ENCODE measurements around the gene LAMTOR4. TPM values are rescaled to one million over a fixed set of nuclear protein-coding genes. Genes with fewer than 3 reads are reported as not detected.
A peak's percentile ranks its signal among the peaks of the same experiment; 100 is the strongest.
"Not testable (repeated sequence)": the region's sequence is repeated elsewhere in the genome, so short reads cannot be mapped to it uniquely, and the experiment has no call there.

LAMTOR4 gene
- total RNA-seq, 1 experiment from 2014 or later, result 65.4 TPM

DNA sequence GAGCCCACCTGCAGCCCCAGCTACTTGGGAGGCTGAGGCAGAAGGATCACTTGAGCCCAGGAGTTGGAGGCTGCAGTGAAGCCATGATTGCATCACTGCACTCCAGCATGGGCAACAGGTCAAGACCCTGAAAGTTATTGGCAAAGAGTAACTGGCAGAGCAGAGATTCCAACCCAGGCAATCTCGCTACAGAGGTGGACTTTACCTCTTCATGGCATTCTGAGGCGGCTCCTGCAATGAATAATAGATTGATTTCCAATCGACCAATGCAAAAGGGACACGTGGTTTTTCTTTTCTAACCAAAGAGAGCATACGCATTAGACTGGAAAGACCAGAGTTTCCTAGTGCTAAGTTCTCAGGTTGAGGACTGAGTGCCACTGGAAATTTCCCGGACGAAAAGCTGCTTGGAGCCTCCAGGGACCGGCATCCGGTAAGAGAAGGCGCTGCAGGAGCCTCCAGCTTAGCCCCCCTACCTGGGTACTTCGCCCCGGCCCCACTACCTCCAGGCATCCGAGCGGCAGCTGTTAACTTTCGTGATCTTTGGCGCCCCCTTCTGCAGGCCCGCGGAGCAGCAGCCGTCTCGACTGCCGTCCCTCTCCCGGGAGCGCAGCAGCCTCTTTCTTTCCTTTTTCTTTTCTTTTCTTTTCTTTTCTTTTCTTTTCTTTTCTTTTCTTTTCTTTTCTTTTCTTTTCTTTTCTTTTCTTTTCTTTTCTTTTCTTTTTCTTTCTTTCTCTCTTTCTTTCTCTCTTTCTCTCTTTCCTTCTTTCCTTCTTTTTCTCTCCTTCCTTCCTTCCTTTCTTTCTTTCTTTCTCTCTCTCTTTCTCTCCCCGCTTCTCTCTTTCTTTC is 17.9 kb upstream of the LAMTOR4 start:
- Histone ChIP-seq H3K9me3 (replicated peaks) (no peaks in the 10 kb centered on the region), H3K4me1 (no peaks in the 10 kb centered on the region), H3K4me3 (no peak overlapping the region), H3K36me3 (no peaks in the 10 kb centered on the region), H3K27me3 (peaks cover 6% of the 10 kb centered on the region; the same call in 1 of the 2 replicates), H3K27ac (no peak overlapping the region)
- DNase-seq, result peak; percentile 76 to 84

DNA sequence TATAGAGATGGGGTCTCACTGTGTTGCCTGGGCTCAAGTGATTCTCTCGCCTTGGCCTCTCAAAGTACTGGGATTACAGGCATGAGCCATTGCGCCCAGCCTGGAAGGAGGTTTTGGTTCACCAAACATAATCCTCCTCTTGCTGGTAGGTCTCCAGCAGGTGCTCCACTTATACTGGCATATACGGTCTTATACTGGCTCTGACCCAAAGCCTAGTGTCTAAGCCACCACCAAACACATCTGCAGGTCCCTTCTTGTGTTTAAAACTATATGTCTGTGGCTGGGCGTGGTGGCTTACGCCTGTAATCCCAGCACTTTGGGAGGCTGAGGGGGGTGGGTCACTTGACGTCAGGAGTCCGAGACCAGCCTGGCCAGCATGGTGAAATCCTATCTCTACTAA is 16.6 kb upstream of the LAMTOR4 start:
- H3K27me3 ChIP-seq, result peaks cover 6% of the 10 kb centered on the region; the same call in 1 of the 2 replicates
- no peaks in the 10 kb centered on the region for H3K36me3 ChIP-seq
- no peak for DNase-seq
- H3K4me3 ChIP-seq, result no peak overlapping the region
- H3K27ac ChIP-seq, result no peak overlapping the region
- no peaks in the 10 kb centered on the region for H3K9me3 ChIP-seq (replicated peaks)
- no peaks in the 10 kb centered on the region for H3K4me1 ChIP-seq

DNA sequence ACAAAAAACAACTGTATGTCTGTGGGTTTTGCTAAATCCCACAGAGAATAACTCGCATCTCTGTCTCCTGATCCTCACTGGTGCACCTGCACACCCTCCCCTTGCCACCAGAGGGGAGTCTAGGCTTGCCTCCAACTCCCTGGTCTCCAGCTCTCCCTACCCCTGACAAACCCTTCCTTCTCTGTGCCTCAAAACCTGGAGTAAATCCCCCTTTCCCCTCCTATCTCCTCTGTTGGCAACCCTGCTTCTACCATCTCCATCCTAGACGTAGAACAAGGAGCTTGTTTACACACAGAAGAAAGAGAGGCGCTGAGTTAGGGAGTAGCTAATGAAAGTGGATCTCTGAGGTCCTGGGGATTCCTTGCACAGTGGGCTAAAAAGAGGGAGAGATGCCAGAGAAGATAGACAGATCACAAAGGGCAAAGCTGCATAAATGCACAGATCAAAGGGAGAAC is 16.0 kb upstream of the LAMTOR4 start:
- peak; percentile 77 to 88 for DNase-seq
- Histone ChIP-seq H3K4me1 (no peaks in the 10 kb centered on the region), H3K4me3 (no peak overlapping the region), H3K9me3 (replicated peaks) (no peaks in the 10 kb centered on the region), H3K27me3 (peaks cover 6% of the 10 kb centered on the region; the same call in 1 of the 2 replicates), H3K36me3 (no peaks in the 10 kb centered on the region), H3K27ac (no peak overlapping the region)

DNA sequence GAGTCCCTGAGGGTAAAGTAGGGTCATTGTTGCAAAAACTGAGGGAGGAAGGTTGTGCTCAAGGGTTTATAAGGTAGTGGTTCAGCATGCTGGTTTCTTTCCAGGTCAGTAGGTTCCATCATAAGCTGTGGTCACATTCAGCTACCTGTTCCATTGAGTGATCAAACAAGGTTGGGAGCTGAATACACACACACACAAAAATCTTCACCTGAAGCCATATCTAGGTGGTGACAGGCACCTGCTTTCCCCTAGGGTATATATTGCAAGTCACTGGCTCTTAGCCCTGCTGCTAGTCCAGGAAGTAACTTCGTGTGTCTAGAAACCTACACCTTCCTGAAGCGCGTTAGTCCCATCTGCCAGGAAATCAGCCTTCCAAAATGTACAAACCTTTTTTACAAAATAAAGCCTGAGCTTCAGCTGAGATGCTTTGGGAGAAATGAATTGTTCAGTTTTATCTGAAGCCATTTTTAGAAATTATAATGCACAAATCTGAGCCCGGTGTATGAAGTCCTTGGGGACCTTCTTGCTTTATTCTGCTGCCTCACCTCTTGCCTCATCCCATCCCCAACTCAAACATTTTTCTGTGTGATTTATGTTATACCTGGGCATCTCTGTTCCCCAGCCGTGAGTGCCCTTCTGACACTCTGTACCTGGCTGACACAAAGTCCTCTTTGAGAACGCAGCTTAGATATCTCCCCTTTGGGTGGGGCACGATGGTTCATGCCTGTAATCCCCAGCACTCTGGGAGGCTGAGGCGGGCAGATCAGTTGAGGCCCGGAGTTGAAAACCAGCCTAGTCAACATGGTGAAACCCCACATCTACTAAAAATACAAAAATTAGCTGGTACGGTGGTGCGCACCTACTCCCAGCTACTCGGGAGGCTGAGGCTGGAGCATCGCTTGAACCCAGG is 10.6 kb upstream of the LAMTOR4 start:
- no peak overlapping the region for H3K27ac ChIP-seq
- DNase-seq, result no peak
- H3K4me3 ChIP-seq, result no peak overlapping the region
- H3K4me1 ChIP-seq, result no peaks in the 10 kb centered on the region
- H3K9me3 ChIP-seq (replicated peaks), result no peaks in the 10 kb centered on the region
- H3K27me3 ChIP-seq, result peaks cover 2% of the 10 kb centered on the region; the same call in 1 of the 2 replicates
- H3K36me3 ChIP-seq, result no peaks in the 10 kb centered on the region

DNA sequence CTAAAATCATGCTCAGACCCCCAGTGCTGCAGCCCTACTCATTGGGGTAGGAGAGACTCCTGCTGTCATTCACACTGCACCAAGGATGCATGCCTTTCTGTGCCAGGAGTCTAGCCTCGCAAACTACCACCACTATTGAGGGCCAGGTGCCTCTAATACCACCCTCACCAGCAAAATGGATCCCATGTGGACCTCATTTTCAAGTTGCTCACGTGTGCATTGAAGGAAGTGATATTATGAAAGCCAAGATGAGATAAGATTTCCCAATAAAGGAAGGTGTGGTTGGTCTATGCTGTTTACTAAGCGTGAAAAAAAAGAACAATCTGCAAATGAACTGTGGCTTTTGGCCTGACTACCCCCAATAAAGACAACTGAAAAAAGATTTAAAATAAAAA is 7.2 kb upstream of the LAMTOR4 start:
- no peaks in the 10 kb centered on the region for H3K4me1 ChIP-seq
- H3K9me3 ChIP-seq (replicated peaks), result no peaks in the 10 kb centered on the region
- H3K27me3 ChIP-seq, result no peaks in the 10 kb centered on the region; the same call in 1 of the 2 replicates
- no peak overlapping the region for H3K27ac ChIP-seq
- H3K36me3 ChIP-seq, result no peaks in the 10 kb centered on the region
- H3K4me3 ChIP-seq, result no peak overlapping the region
- DNase-seq, result no peak

DNA sequence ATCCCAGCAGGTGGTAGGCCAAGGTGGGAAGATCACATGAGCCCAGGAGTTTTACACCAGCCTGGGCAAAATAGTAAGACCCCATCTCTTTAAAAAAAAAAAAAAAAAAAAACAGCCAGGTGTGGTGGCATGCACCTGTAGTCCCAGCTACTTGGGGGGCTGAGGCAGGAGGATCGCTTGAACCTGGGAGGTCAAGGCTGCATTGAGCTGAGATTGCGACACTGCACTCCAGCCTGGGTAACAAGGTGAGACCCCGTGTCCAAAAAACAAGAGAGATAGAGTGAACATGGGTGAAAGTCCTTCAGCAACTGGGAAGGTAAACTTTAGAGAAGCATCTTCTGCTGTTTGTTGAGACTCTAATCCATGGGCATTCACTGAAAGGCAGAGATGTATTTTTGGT is 6.3 kb upstream of the LAMTOR4 start:
- H3K9me3 ChIP-seq (replicated peaks), result no peaks in the 10 kb centered on the region
- no peak overlapping the region for H3K27ac ChIP-seq
- no peaks in the 10 kb centered on the region for H3K4me1 ChIP-seq
- DNase-seq, result no peak
- H3K27me3 ChIP-seq, result no peaks in the 10 kb centered on the region; the same call in 1 of the 2 replicates
- no peaks in the 10 kb centered on the region for H3K36me3 ChIP-seq
- no peak overlapping the region for H3K4me3 ChIP-seq

DNA sequence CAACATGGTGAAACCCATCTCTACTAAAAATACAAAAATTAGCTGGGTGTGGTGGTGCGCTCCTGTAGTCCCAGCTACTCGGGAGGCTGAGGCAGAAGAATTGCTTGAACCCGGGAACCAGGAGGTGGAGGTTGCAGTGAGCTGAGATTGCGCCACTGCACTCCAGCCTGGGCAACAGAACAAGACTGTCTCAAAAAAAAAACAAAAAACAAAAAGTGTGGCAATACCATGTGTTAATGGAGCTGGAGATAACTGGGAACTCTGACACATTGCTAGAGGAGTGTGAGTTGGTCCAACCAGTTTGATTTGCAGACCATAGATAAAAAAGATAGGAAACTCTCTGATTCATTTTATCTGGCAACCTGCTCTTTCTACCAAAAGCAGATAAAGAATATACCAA is 2.4 kb upstream of the LAMTOR4 start:
- H3K9me3 ChIP-seq (replicated peaks); DNase-seq; H3K36me3 ChIP-seq; H3K27me3 ChIP-seq; H3K4me3 ChIP-seq; H3K27ac ChIP-seq; H3K4me1 ChIP-seq: not testable (repeated sequence)

DNA sequence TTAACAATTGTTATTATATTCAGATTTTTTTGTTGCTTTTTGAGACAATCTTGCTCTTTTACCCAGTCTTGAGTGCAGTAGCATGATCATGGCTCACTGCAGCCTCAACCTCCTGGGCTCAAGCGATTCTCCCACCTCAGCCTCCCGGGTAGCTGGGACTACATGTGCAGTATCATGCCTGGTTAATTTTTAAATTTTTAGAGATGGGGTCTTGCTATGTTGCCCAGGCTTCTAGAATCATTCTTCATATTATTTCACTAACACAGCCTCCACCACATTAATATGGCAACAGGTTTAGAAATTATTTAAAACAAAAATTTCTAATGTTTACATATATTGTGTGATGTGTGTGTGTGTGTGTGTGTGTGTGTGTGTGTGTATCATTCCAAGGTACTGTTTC is 1.4 kb upstream of the LAMTOR4 start:
- Histone ChIP-seq H3K27ac (no peak overlapping the region), H3K36me3 (no peaks in the 10 kb centered on the region), H3K27me3 (no peaks in the 10 kb centered on the region; the same call in 1 of the 2 replicates), H3K9me3 (replicated peaks) (no peaks in the 10 kb centered on the region), H3K4me3 (no peak overlapping the region), H3K4me1 (no peaks in the 10 kb centered on the region)
- no peak for DNase-seq

DNA sequence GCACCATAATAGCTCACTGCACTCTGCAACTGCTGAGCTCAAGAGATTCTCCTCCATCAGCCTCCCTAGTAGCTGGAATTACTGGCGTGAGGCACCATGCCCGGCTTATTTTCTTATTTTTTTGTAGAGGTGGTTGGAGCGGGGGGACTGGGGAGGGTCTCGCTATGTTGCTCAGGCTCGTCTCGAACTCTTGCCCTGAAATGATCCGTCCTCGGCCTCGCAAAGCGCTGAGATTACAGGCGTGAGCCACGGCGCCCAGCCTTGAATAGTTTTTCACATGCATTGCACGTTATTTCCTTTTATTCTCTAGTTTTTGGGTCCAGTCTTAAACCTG is 526 bp upstream of the LAMTOR4 start:
- no peaks in the 10 kb centered on the region for H3K27me3 ChIP-seq
- H3K36me3 ChIP-seq, result no peaks in the 10 kb centered on the region
- H3K27ac ChIP-seq, result no peak overlapping the region; the same call in 1 of the 2 replicates
- H3K4me1 ChIP-seq, result no peaks in the 10 kb centered on the region
- no peak for DNase-seq
- no peaks in the 10 kb centered on the region for H3K9me3 ChIP-seq (replicated peaks)
- H3K4me3 ChIP-seq, result peak overlapping the region; percentile 76

DNA sequence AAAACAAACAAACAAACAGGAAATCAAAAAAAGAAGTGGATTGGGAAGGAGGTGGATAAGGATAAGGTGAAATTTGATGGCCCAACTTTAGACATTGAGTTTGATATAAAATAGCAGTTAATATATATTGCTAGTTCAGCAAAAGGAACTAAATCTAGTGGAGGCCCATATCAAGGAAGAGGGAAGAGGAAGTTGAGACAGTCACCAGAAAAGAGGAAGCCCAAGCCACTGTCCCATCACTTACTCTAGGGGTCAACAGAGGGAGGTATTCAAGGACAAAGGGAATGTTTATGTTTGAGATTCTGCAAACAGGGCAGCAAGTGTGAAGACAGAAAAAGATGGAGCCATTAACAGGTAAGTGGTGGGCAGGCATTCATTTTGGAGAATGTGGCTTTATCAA is 3.7 kb downstream of the LAMTOR4 start:
- Histone ChIP-seq H3K4me3 (no peak overlapping the region), H3K27me3 (no peaks in the 10 kb centered on the region), H3K9me3 (replicated peaks) (no peaks in the 10 kb centered on the region), H3K4me1 (no peaks in the 10 kb centered on the region; the same call in 1 of the 2 replicates), H3K36me3 (peaks cover 11% of the 10 kb centered on the region), H3K27ac (no peak overlapping the region)
- DNase-seq, result no peak

DNA sequence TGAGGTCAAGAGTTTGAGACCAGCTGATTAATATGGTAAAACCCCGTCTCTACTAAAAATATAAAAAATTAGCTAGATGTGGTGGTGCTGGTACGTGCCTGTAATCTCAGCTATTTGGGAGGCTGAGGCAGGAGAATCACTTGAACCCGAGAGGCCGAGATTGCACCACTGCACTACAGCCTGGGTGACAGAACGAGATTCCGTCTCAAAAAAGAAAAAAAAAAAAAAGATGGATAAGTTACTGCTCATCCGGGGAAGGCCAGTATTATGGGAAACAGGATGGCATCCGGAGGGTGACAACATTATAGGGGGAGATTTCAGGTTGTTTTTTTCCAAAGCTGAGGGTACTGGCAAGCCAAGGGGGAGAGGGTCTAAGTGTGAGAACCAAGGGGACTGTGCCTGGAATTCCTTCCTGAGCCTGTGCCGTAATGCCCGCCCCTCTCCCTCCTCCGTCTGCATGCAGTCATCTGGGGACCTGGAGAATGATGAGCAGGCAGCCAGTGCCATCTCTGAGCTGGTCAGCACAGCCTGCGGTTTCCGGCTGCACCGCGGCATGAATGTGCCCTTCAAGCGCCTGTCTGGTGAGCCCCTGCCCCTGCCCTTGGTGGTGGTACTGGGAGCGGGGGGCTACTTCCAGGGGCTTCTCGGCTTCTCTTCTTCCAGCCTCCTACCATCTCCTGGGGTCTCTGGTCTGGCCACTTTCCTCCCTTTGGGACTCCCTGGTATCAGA is 4.4 kb downstream of the LAMTOR4 start:
- H3K36me3 ChIP-seq, result peaks cover 11% of the 10 kb centered on the region
- no peaks in the 10 kb centered on the region for H3K27me3 ChIP-seq
- no peaks in the 10 kb centered on the region for H3K9me3 ChIP-seq (replicated peaks)
- peaks cover 3% of the 10 kb centered on the region; the same call in 1 of the 2 replicates for H3K4me1 ChIP-seq
- no peak for DNase-seq
- H3K27ac ChIP-seq, result no peak overlapping the region
- no peak overlapping the region for H3K4me3 ChIP-seq

DNA sequence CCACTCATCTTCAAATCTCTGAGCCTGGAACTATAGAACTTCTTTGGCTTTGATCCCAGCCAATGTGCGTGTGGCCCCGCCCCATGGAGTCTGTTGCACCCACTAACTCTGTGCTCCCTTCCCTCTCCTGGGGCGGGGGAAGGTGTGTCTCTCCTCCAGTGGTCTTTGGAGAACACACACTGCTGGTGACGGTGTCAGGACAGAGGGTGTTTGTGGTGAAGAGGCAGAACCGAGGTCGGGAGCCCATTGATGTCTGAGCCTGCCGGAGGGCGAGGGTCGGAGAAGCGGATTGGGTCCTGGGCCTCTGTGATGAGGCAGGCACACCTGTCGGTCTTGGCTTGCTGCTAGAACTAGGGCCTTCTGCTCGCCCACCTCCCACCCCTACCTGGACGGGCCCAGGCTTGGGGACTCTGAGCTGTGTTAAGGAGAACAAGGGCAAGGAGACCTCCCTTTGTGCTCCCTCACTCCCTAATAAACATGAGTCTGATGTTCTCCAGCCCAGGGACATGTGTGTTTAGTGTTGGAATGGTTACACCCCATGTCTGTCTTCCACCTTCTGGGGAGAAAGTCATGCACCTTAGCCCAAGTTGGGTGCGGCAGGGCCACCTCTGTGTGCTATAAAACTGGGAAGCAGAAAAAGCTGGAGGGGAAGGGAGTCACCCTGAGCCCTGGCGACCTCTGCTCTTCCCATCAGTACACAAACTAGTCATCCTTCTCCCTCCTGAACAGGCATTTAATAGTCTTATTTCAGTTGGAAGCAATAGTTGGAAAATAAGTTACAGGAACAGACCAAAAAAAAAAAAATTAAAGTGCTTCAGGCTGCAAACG is 5.2 kb downstream of the LAMTOR4 start:
- Histone ChIP-seq H3K4me1 (peaks cover 3% of the 10 kb centered on the region; the same call in 1 of the 2 replicates), H3K4me3 (no peak overlapping the region), H3K27ac (no peak overlapping the region), H3K9me3 (replicated peaks) (no peaks in the 10 kb centered on the region), H3K27me3 (no peaks in the 10 kb centered on the region), H3K36me3 (peaks cover 11% of the 10 kb centered on the region)
- DNase-seq, result no peak

DNA sequence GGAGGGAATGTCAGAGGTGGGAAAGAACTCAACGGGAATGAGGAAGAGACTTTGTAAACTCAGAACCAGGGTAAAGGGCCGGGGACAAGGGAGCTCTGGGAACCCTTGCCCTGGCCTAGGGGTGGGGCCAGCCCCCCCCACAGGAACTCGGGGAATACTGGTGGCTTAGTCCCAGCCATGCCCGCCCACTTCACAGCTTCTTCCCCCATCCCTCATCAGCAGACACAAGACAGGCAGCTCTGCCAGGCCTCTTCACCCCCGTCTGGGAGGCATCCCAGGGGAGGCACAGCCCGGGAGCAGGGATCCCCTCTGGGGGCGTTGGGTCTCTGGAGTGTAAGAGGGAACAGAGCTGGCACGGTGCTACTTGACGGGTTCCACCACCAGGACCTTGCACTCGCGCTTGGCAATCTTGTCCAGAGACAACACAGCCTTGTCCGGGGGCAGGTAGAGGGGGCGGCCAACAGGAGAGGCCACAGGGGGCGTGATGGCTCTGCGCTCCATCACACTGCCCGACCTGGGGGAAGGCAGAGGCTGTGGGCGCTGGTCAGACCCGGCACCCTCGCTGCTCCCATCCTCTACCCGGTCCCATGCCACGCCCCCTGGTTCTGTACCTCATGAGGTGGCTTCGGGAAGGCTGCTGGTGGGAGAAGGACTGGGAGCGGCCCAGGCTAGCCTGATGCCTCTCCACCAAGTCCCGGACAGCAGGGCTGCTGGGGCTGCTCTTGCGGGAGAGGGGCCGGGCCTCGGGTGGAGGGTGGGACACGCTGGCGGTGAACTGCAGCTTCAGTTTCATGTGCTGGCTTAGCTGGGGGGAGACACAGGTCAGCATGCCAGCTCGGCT is 6.2 kb downstream of the LAMTOR4 start:
- no peak for DNase-seq
- Histone ChIP-seq H3K9me3 (replicated peaks) (no peaks in the 10 kb centered on the region), H3K27me3 (no peaks in the 10 kb centered on the region), H3K4me3 (no peak overlapping the region), H3K36me3 (peaks cover 11% of the 10 kb centered on the region), H3K27ac (no peak overlapping the region), H3K4me1 (peaks cover 3% of the 10 kb centered on the region; the same call in 1 of the 2 replicates)

Measured in SJCRH30 (cell line).